ENCODE measurements around the gene GGN. TPM values are rescaled to one million over a fixed set of nuclear protein-coding genes. Genes with fewer than 3 reads are reported as not detected.
"Not testable (repeated sequence)": the region's sequence is repeated elsewhere in the genome, so short reads cannot be mapped to it uniquely, and the experiment has no call there.

GGN gene
- total RNA-seq, 1 experiment from 2014 or later, result 1.5 TPM

- Histone ChIP-seq H3K27me3 (ENCODE audit: insufficient read depth, low read length) (no peaks in the 10 kb centered on the region), H3K23me2 (ENCODE audit: insufficient read length, low read depth, low read length, poor library complexity, severe bottlenecking) (peaks cover 3% of the 10 kb centered on the region), H3K79me1 (ENCODE audit: insufficient read depth, low read depth, low read length, poor library complexity, severe bottlenecking) (no peaks in the 10 kb centered on the region), H4K5ac (ENCODE audit: insufficient read length, low read depth, low read length) (no peak overlapping the region), H3K14ac (ENCODE audit: insufficient read depth, low read length) (no peak overlapping the region), H2AK5ac (ENCODE audit: insufficient read length, low read length) (no peak overlapping the region), H2BK12ac (ENCODE audit: insufficient read length, low read depth, low read length) (no peak overlapping the region), H3K56ac (ENCODE audit: insufficient read length, low read depth, low read length) (no peak overlapping the region), H3K9me3 (ENCODE audit: control insufficient read depth, low read depth, low read length) (no peaks in the 10 kb centered on the region), H3K18ac (ENCODE audit: insufficient read length, low read depth, low read length) (no peak overlapping the region), H4K8ac (replicated peaks; ENCODE audit: insufficient read length, low read depth, low read length) (no peak overlapping the region), H2BK120ac (ENCODE audit: low read depth, low read length, poor library complexity, severe bottlenecking) (no peak overlapping the region), H3T11ph (ENCODE audit: low read length) (no peak overlapping the region), H3K4me2 (ENCODE audit: insufficient read depth, insufficient read length, low read length) (no peak overlapping the region), H3K79me2 (ENCODE audit: insufficient read depth, low read length) (no peaks in the 10 kb centered on the region), H3K27ac (ENCODE audit: insufficient read length, low read depth, low read length) (no peak overlapping the region), H2BK15ac (ENCODE audit: low read depth, low read length) (no peak overlapping the region), H3K4ac (ENCODE audit: low read depth, low read length) (no peak overlapping the region), H2AFZ (ENCODE audit: low read length) (no peak overlapping the region), H4K91ac (ENCODE audit: insufficient read length, low read depth, low read length) (no peak overlapping the region), H3K23ac (ENCODE audit: insufficient read length, low read depth, low read length) (no peak overlapping the region), H3K9ac (ENCODE audit: extremely low read depth, insufficient read length, low read length) (no peak overlapping the region), H4K20me1 (ENCODE audit: control insufficient read depth, insufficient read depth, insufficient read length) (no peaks in the 10 kb centered on the region), H2BK20ac (ENCODE audit: low read depth, low read length, poor library complexity, severe bottlenecking) (no peak overlapping the region), H3K4me1 (ENCODE audit: insufficient read depth, low read length) (no peaks in the 10 kb centered on the region), H2BK5ac (ENCODE audit: insufficient read length, low read length) (no peak overlapping the region)
- Mint-ChIP-seq H3K9me3 (no peaks in the 10 kb centered on the region), H3K4me3 (no peak overlapping the region), H3K4me1 (peaks cover 6 to 9% of the 10 kb centered on the region in 2 experiments), H3K36me3 (ENCODE audit: insufficient read depth in 1 of 3, low read depth in 3 of 3) (peaks cover 3 to 5% (median 4%) of the 10 kb centered on the region in 3 experiments; a peak in 4 of 7 replicates), H3K27me3 (ENCODE audit: low read depth) (peaks cover 5% of the 10 kb centered on the region), H3K27ac (no peak overlapping the region)
- WGBS (ENCODE audit: extremely low coverage, insufficient read length, low lambda C conversion rate), result no CpG with 5 or more reads among the region's 8 CpGs
- no peak for DNase-seq
- no peak for TF ChIP-seq CTCF (conservative IDR thresholded peaks at IDR 0.05)
Observed at GRCh38 chr19:38412491-38412890, 24.7 kb upstream of the GGN start.

- not testable (repeated sequence) for H2AK5ac ChIP-seq (ENCODE audit: insufficient read length, low read length); H3K9ac ChIP-seq (ENCODE audit: extremely low read depth, insufficient read length, low read length); H4K8ac ChIP-seq (replicated peaks; ENCODE audit: insufficient read length, low read depth, low read length); H3K4me3 Mint-ChIP-seq; H2BK15ac ChIP-seq (ENCODE audit: low read depth, low read length); H3K56ac ChIP-seq (ENCODE audit: insufficient read length, low read depth, low read length); H2BK5ac ChIP-seq (ENCODE audit: insufficient read length, low read length); H4K91ac ChIP-seq (ENCODE audit: insufficient read length, low read depth, low read length); H3K27me3 Mint-ChIP-seq (ENCODE audit: low read depth); H3K4me1 ChIP-seq (ENCODE audit: insufficient read depth, low read length); H3K79me2 ChIP-seq (ENCODE audit: insufficient read depth, low read length); H3K4ac ChIP-seq (ENCODE audit: low read depth, low read length); H3K27ac ChIP-seq (ENCODE audit: insufficient read length, low read depth, low read length); H2BK20ac ChIP-seq (ENCODE audit: low read depth, low read length, poor library complexity, severe bottlenecking); H2BK120ac ChIP-seq (ENCODE audit: low read depth, low read length, poor library complexity, severe bottlenecking); H2BK12ac ChIP-seq (ENCODE audit: insufficient read length, low read depth, low read length); H3K4me2 ChIP-seq (ENCODE audit: insufficient read depth, insufficient read length, low read length); H3K79me1 ChIP-seq (ENCODE audit: insufficient read depth, low read depth, low read length, poor library complexity, severe bottlenecking); H3K18ac ChIP-seq (ENCODE audit: insufficient read length, low read depth, low read length); H3K4me1 Mint-ChIP-seq; H2AFZ ChIP-seq (ENCODE audit: low read length); H3K23ac ChIP-seq (ENCODE audit: insufficient read length, low read depth, low read length); H3K27ac Mint-ChIP-seq; H3K14ac ChIP-seq (ENCODE audit: insufficient read depth, low read length); H3K9me3 ChIP-seq (ENCODE audit: control insufficient read depth, low read depth, low read length); H3K27me3 ChIP-seq (ENCODE audit: insufficient read depth, low read length); DNase-seq; H3K9me3 Mint-ChIP-seq; H3K23me2 ChIP-seq (ENCODE audit: insufficient read length, low read depth, low read length, poor library complexity, severe bottlenecking); H3T11ph ChIP-seq (ENCODE audit: low read length); H3K36me3 Mint-ChIP-seq (ENCODE audit: insufficient read depth in 1 of 3, low read depth in 3 of 3); H4K5ac ChIP-seq (ENCODE audit: insufficient read length, low read depth, low read length); H4K20me1 ChIP-seq (ENCODE audit: control insufficient read depth, insufficient read depth, insufficient read length)
- no CpG with 5 or more reads among the region's 5 CpGs for WGBS (ENCODE audit: extremely low coverage, insufficient read length, low lambda C conversion rate)
Observed at GRCh38 chr19:38411898-38412297, 24.1 kb upstream of the GGN start.

Measured in H9 (cell line).